GM12872 (cell line): ENCODE measurements around the gene THADA.

Experiments
- TF ChIP-seq, protein P1 (sequence below): IDR thresholded peaks from 3 replicates; pipeline ENCODE4 v1.5.1; 2011; ENCODE audit warnings: low read depth, mild to moderate bottlenecking, low read length, moderate library complexity; ENCODE audit not compliant: insufficient read depth

Gene THADA

DNA sequence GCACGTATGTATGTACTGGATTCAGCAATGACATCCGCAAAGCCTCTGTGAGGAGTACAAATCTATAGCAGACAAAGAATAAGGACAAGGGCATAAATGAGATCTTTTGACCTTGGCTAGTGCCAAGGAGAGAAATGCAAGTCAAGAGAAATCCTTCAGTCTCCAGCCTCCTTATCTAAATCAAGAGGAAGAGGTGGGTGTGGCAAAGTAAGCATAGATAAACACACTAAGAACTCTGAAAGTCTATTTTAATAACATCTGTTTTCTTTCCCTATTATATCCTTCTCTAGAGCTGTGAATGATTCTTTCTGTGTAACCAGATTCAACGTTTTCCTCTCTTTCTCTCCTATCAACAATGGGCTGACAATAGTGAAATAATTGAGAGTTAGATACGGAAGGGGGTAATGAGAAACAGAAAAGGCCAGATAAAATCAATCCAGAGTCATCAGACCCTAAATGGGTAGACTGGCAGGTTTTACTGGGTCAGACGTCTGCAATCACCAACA lies 250.9 kb downstream of the THADA start:
- TF ChIP-seq, protein P1, sequence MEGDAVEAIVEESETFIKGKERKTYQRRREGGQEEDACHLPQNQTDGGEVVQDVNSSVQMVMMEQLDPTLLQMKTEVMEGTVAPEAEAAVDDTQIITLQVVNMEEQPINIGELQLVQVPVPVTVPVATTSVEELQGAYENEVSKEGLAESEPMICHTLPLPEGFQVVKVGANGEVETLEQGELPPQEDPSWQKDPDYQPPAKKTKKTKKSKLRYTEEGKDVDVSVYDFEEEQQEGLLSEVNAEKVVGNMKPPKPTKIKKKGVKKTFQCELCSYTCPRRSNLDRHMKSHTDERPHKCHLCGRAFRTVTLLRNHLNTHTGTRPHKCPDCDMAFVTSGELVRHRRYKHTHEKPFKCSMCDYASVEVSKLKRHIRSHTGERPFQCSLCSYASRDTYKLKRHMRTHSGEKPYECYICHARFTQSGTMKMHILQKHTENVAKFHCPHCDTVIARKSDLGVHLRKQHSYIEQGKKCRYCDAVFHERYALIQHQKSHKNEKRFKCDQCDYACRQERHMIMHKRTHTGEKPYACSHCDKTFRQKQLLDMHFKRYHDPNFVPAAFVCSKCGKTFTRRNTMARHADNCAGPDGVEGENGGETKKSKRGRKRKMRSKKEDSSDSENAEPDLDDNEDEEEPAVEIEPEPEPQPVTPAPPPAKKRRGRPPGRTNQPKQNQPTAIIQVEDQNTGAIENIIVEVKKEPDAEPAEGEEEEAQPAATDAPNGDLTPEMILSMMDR: no peak

GRCh38 chr2:43343573-43344304 lies 252.1 kb downstream of the THADA start:
- TF ChIP-seq, protein P1: no peak

DNA sequence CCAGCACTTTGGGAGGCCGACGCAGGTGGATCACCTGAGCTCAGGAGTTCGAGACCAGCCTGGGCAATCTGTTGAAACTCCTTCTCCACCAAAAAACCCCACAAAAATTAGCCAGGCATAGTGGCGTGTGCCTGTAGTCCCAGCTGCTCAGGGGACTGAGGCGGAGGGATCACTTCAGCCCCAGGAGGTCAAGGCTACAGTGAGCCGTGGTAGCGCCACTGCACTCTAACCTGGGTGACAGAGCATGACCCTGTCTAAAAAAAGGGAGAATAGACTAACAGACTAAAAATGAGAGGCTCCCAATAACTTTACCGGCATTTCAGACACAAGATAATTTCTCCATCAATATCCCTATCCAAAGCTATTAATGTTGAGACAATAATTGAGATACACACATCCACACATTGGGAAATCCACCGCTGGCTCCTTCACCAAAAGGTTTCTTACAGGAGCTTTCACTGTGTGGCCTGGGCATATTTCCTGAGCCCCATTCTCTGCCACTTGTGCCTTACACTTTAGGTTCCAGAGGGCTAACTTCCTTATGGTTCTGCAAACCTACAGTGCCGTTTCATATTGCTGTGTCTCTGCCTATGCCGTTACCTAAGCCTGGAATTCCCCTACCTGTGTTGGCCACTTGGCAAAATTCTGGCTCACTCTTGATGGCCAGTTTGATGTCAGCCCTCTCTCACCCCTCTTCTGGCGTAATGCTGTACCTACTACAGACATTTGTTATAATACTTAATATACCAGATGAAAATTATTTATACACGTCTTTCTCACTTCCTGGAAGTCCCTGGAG lies 253.7 kb downstream of the THADA start:
- TF ChIP-seq, protein P1: no peak

DNA sequence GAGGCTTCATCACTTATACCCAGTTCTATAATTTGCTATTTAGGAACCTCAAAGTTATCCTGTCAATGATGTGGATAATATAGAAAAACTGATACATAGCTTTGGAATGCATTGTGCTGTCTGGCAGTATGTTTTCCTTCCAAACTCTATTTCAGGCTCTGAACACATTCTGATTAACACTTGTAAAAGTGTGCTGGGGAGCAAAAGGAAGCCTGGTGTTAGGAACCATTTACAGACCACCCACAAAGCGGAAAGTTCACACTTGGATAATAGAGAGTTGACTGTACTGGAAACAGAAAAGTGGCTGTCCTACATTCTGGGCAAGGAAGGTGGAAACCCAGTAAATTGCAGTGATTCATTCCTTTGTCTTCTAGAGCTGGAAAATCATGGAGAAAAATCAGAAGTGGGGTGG lies 254.9 kb downstream of the THADA start:
- TF ChIP-seq, protein P1: no peak

- TF ChIP-seq, protein P1: no peak
These were observed 255.8 kb downstream of the THADA start for GRCh38 chr2:43340066-43340465.

GRCh38 chr2:43333656-43334144 lies 262.1 kb downstream of the THADA start:
- TF ChIP-seq, protein P1: no peak

GRCh38 chr2:43333101-43333655 lies 262.7 kb downstream of the THADA start:
- TF ChIP-seq, protein P1: no peak
